Measurements from ENCODE around the gene GJB2.
A peak's percentile ranks its signal among the peaks of the same experiment; 100 is the strongest.

Gene GJB2

DNA sequence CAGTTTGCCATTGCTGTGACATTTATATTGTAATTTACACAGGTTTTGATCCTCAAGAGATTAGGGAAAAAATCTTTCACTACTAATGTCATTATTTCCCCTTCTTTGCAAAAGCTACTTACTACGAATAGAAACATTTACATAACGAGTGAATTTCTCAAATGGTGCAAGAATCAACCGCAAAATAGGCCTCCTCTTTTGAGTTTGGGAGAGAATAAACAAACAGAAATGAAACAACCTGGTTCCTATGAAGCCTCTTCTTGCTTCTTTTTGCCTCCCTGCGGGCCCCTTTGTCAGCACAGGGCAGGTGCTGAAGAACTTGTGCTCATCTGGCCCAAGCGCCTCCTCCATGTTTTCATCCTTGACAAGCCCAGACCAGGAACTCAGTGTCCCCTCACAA lies 21.8 kb downstream of the GJB2 start:
- no peaks in the 10 kb centered on the region for H3K9me3 ChIP-seq (ENCODE audit: control insufficient read depth, low read length)

DNA sequence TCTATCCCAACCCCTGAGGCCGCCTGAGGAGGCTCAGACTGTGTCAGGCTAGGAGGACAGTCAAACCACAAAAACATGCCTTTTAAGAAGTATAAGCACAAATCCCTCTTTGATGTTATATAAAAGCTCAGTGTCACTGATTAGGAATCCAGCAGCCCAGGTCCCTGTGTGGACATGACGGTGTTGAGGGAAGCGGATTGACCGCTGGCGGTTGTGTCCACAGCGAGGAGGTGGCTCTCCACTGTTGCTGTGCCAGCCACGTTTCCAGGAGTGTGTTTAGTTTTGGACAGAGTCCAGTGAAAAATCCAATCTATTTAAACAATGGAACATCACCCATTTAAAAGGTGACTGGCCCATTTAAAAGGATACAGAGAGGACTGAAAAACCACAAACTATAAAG lies 24.3 kb downstream of the GJB2 start:
- Histone ChIP-seq H3K27ac (ENCODE audit: insufficient read depth, low read length, poor library complexity, severe bottlenecking) (no peak overlapping the region), H3K9me3 (ENCODE audit: control insufficient read depth, low read length) (no peaks in the 10 kb centered on the region), H3K36me3 (ENCODE audit: control insufficient read depth, insufficient read depth, low read length) (no peaks in the 10 kb centered on the region), H3K4me1 (ENCODE audit: control insufficient read depth, insufficient read depth, low read length, poor library complexity, severe bottlenecking) (no peaks in the 10 kb centered on the region), H3K4me3 (ENCODE audit: insufficient read depth, low read depth, low read length, poor library complexity, severe bottlenecking) (no peak overlapping the region), H3K27me3 (replicated peaks; ENCODE audit: control insufficient read depth, insufficient read depth, low read length, poor library complexity, severe bottlenecking) (no peaks in the 10 kb centered on the region)
- no peak for DNase-seq

More for the DNA sequence above, 21.8 kb downstream of the GJB2 start:
- DNase-seq = no peak
- Histone ChIP-seq H3K4me1 (ENCODE audit: control insufficient read depth, insufficient read depth, low read length, poor library complexity, severe bottlenecking) (no peaks in the 10 kb centered on the region), H3K27ac (ENCODE audit: insufficient read depth, low read length, poor library complexity, severe bottlenecking) (no peak overlapping the region), H3K27me3 (replicated peaks; ENCODE audit: control insufficient read depth, insufficient read depth, low read length, poor library complexity, severe bottlenecking) (no peaks in the 10 kb centered on the region), H3K36me3 (ENCODE audit: control insufficient read depth, insufficient read depth, low read length) (no peaks in the 10 kb centered on the region), H3K4me3 (ENCODE audit: insufficient read depth, low read depth, low read length, poor library complexity, severe bottlenecking) (no peak overlapping the region)

DNA sequence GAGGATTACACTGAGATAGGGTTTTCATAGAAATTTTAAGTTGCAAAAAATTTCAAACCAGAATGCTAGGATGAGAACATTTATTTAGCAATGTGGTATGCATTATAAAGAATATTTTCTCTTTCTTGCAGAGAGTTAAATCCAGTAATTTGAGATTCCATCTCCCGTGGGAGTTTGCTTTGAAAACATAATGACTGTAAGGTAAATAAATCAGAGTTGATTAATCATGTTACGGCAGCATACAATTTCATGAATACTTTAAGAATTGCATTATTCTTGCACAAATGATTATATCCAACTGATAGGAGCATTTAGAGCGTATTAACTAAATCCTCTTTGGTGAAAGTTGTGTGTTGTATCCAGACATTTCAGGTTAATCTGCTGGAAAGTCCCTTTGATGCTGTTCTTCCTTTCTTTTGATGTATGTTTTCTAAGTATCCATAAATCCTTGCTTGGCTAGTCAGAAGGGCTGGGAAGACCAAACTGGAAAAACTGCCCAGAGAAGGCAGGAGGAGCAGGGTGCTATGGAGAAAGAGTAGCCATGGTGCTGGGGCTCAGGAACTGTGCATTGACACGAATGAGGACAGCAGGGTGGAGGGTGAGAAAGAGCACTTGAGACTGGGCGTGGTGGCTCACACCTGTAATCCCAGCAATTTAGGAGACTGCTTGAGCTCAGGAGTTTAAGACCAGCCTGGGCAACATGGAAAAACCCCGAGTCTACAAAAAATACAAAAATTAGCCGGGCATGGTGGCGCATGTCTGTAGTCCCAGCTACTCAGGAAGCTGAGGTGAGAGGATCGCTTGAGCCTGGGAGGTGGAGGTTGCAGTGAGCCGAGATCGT lies 27.1 kb downstream of the GJB2 start:
- no peak for DNase-seq
- Histone ChIP-seq H3K36me3 (ENCODE audit: control insufficient read depth, insufficient read depth, low read length) (no peaks in the 10 kb centered on the region), H3K4me1 (ENCODE audit: control insufficient read depth, insufficient read depth, low read length, poor library complexity, severe bottlenecking) (no peaks in the 10 kb centered on the region), H3K4me3 (ENCODE audit: insufficient read depth, low read depth, low read length, poor library complexity, severe bottlenecking) (no peak overlapping the region), H3K27me3 (replicated peaks; ENCODE audit: control insufficient read depth, insufficient read depth, low read length, poor library complexity, severe bottlenecking) (peaks cover 7% of the 10 kb centered on the region), H3K27ac (ENCODE audit: insufficient read depth, low read length, poor library complexity, severe bottlenecking) (no peak overlapping the region), H3K9me3 (ENCODE audit: control insufficient read depth, low read length) (no peaks in the 10 kb centered on the region)

DNA sequence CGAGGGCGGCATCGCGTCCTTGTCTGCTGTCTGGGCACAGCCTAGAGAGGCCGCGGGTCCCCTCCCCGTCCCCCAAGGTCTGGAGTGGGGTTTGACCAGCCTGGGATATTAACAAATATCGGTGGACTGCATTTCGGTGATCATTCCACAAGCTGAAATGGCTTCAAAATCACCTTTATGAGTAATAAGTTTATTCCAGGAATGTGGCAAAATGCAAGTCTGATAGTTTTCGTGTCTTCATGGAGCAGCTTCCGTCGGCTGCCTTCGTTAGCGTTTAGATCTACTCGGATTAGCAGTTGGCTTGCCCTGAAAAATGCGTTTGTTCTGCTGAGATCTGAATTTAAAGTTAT lies 30.8 kb downstream of the GJB2 start:
- H3K36me3 ChIP-seq (ENCODE audit: control insufficient read depth, insufficient read depth, low read length) = no peaks in the 10 kb centered on the region
- H3K27ac ChIP-seq (ENCODE audit: insufficient read depth, low read length, poor library complexity, severe bottlenecking) = no peak overlapping the region
- DNase-seq = no peak
- H3K4me1 ChIP-seq (ENCODE audit: control insufficient read depth, insufficient read depth, low read length, poor library complexity, severe bottlenecking) = peaks cover 6% of the 10 kb centered on the region
- peaks cover 14% of the 10 kb centered on the region for H3K27me3 ChIP-seq (replicated peaks; ENCODE audit: control insufficient read depth, insufficient read depth, low read length, poor library complexity, severe bottlenecking)
- H3K4me3 ChIP-seq (ENCODE audit: insufficient read depth, low read depth, low read length, poor library complexity, severe bottlenecking) = peak overlapping the region; percentile 56
- no peaks in the 10 kb centered on the region for H3K9me3 ChIP-seq (ENCODE audit: control insufficient read depth, low read length)

DNA sequence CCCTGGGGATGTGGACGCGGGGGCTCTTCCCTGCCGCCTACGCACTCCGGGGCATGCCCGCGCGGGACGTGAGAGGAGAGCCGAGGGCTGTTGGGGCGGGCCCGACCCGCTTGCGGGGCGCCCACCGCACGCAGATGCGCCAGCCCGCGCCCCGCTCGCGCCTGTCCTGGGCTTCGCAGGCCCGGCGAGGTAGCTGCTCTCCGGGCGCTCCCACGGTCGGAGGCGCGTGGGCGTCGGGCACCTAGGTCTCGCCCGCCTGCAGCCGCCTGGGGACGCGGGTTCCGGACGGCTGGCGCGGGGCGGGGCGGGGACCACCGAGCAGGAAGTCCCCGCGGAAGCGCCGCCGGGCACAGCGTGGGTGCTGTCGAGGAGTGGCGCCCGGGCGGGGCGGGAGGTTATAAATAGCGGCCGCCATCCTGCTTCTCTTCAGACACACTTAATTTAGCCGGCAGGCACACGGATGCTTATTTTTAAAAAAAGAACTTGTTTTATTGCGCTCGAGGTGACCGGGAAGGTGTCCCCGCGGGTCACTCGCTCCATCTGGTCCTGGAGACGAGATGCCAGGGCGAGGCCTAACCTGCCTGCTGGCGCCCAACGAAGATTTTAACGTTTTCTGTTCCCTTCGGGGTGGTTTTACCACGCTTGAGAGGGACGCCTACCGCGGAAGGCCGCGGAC lies 31.3 kb downstream of the GJB2 start:
- peak overlapping the region; percentile 56 for H3K4me3 ChIP-seq (ENCODE audit: insufficient read depth, low read depth, low read length, poor library complexity, severe bottlenecking)
- peak in 2 of 3 donors; percentile 11 to 22 for DNase-seq
- peaks cover 6% of the 10 kb centered on the region for H3K4me1 ChIP-seq (ENCODE audit: control insufficient read depth, insufficient read depth, low read length, poor library complexity, severe bottlenecking)
- H3K9me3 ChIP-seq (ENCODE audit: control insufficient read depth, low read length) = no peaks in the 10 kb centered on the region
- H3K27me3 ChIP-seq (replicated peaks; ENCODE audit: control insufficient read depth, insufficient read depth, low read length, poor library complexity, severe bottlenecking) = peaks cover 14% of the 10 kb centered on the region
- H3K36me3 ChIP-seq (ENCODE audit: control insufficient read depth, insufficient read depth, low read length) = no peaks in the 10 kb centered on the region
- no peak overlapping the region for H3K27ac ChIP-seq (ENCODE audit: insufficient read depth, low read length, poor library complexity, severe bottlenecking)

DNA sequence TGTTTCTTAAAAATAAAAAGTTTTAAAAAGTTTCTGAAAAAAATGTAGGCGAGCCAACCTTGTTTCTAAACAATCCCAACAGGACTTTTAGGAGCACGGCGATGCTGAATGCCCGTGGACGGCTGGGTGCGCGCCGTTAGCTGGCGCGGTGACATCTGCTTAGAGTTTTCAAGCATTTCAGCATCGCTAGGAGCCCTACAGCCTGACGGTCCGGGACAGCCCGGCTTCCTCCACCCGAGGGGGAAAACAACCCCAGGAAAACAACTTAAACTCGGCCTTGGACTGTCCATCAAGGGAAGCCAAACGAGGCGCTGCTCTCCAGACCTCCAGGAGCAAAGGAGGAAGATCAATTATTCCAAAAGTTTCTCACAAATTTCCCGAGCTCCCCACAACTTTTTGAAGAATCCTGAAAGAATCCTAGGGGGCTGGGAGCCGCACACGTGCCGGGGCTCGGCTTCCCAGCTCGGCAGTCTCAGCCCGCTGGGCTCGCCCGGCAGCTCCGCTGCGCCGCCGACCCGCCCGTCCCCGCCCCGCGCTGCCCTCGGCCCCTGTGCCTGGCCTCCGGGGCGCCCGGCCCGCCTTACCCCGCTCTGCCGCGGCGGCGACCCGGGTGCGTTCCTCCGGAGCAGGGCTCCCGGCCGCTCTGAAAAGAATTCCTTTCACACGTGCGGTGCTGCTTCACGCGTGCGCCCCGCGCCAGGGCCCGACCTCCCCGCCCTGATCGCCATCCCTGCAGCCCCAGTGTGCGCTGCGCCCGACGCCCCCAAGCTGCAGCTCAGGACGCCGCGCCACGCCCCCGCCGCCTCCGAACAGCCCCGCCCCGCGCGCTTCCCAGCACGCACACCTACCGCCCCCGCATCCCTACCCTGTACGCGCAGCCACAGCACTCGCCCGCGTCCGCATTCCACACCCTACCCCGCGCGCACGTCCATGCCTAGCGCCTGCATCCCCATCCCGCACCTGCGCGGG lies 32.1 kb downstream of the GJB2 start, which contains the start of gene GJA3:
GJA3 (minus strand) TSS at position 747 of the 969 bp plus-strand sequence. CDS start 17,764 bp downstream, outside the sequence.
- Histone ChIP-seq H3K4me3 (ENCODE audit: insufficient read depth, low read depth, low read length, poor library complexity, severe bottlenecking) (peak within 1 kb of the TSS; percentile 56), H3K4me1 (ENCODE audit: control insufficient read depth, insufficient read depth, low read length, poor library complexity, severe bottlenecking) (peaks cover 6% of the 10 kb centered on the region), H3K9me3 (ENCODE audit: control insufficient read depth, low read length) (no peaks in the 10 kb centered on the region), H3K27ac (ENCODE audit: insufficient read depth, low read length, poor library complexity, severe bottlenecking) (no peak within 1 kb of the TSS), H3K36me3 (ENCODE audit: control insufficient read depth, insufficient read depth, low read length) (no peaks in the 10 kb centered on the region), H3K27me3 (replicated peaks; ENCODE audit: control insufficient read depth, insufficient read depth, low read length, poor library complexity, severe bottlenecking) (peaks cover 14% of the 10 kb centered on the region)
- DNase-seq = peak; percentile 6 to 22 (median 20)

DNA sequence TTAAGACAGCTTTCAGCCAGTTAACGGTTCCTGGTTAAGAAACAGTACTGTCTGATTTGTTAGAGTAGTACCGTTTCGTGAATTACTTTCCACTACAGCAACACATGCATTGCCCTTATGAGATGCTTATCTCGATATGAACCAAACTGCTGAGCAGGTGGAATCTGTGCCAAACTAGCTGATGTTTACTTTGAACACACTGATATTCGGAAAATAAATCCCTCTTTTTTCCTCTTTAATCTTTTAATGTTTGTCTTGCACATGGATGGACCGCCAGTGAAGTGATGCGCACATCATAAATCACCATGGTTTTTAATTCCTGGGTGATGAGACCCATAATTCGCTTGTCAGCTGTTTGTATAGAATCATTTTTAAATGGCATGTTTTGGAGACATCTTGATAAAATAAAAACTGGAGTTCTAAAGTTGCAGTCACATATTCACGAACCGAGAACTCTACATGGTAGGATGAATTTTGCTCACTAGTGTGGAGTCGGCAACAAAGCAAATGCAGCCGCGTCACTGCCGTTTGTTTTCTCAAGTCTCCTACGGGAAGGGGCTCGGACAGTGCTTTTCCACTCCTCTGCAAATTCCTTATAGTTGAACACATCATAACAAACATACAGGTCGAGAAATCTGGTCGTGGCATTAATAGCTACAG lies 33.0 kb downstream of the GJB2 start:
- Histone ChIP-seq H3K27ac (ENCODE audit: insufficient read depth, low read length, poor library complexity, severe bottlenecking) (no peak overlapping the region), H3K4me3 (ENCODE audit: insufficient read depth, low read depth, low read length, poor library complexity, severe bottlenecking) (peak overlapping the region; percentile 26), H3K4me1 (ENCODE audit: control insufficient read depth, insufficient read depth, low read length, poor library complexity, severe bottlenecking) (peaks cover 6% of the 10 kb centered on the region), H3K27me3 (replicated peaks; ENCODE audit: control insufficient read depth, insufficient read depth, low read length, poor library complexity, severe bottlenecking) (peaks cover 14% of the 10 kb centered on the region), H3K9me3 (ENCODE audit: control insufficient read depth, low read length) (no peaks in the 10 kb centered on the region), H3K36me3 (ENCODE audit: control insufficient read depth, insufficient read depth, low read length) (no peaks in the 10 kb centered on the region)
- no peak for DNase-seq

DNA sequence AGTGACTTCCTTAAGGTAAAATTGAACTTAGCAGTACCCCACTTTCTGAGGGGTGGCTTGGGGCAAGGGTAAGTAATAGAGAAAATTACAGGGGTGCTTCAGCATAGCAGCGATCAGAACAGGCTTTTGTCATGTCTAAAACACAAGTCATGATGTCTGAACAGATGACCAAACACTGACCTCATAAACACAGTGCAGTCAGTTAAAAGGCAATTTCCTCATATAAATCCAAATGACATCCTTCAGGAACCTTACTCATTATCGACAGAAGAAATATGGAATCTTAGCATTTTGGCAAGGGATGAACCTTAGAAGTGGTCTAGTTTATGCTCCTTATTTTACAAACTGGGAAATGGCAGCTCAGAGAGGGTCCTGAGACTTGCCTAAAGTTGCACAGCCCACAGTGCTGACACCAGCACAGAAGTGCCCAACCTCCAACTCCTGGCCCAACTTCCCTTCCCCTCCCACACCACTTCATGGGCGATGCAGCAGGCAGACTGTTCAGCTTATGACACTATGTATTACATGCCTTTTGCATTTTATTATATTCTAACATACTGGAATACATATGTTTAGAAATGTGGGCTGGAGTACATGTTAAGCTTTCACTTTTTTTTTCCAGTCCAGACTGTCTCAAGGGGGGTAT lies 35.5 kb downstream of the GJB2 start:
- H3K27ac ChIP-seq (ENCODE audit: insufficient read depth, low read length, poor library complexity, severe bottlenecking) = no peak overlapping the region
- H3K36me3 ChIP-seq (ENCODE audit: control insufficient read depth, insufficient read depth, low read length) = no peaks in the 10 kb centered on the region
- no peak overlapping the region for H3K4me3 ChIP-seq (ENCODE audit: insufficient read depth, low read depth, low read length, poor library complexity, severe bottlenecking)
- H3K4me1 ChIP-seq (ENCODE audit: control insufficient read depth, insufficient read depth, low read length, poor library complexity, severe bottlenecking) = peaks cover 6% of the 10 kb centered on the region
- no peaks in the 10 kb centered on the region for H3K9me3 ChIP-seq (ENCODE audit: control insufficient read depth, low read length)
- H3K27me3 ChIP-seq (replicated peaks; ENCODE audit: control insufficient read depth, insufficient read depth, low read length, poor library complexity, severe bottlenecking) = peaks cover 16% of the 10 kb centered on the region
- DNase-seq = no peak

DNA sequence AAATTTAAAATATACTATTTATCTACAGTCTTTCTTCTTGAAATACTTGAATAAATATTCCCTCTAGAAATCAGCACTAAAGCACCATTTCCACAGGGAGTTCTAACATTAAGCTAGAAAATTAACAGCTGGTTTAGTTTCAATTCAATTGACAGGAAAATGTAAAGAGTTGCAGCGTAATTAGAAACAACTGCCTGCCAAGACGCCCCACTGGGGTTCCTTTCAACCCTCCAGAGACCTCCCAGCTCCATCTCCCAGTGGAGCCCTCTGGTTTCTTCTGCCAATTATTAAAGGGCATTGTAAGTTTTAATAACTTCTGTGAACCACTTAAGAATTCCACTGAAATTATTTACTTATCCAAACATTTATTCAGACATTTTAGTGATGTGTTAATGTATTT lies 36.0 kb downstream of the GJB2 start:
- Histone ChIP-seq H3K9me3 (ENCODE audit: control insufficient read depth, low read length) (no peaks in the 10 kb centered on the region), H3K27me3 (replicated peaks; ENCODE audit: control insufficient read depth, insufficient read depth, low read length, poor library complexity, severe bottlenecking) (peaks cover 12% of the 10 kb centered on the region), H3K36me3 (ENCODE audit: control insufficient read depth, insufficient read depth, low read length) (no peaks in the 10 kb centered on the region), H3K4me1 (ENCODE audit: control insufficient read depth, insufficient read depth, low read length, poor library complexity, severe bottlenecking) (peaks cover 6% of the 10 kb centered on the region), H3K27ac (ENCODE audit: insufficient read depth, low read length, poor library complexity, severe bottlenecking) (no peak overlapping the region), H3K4me3 (ENCODE audit: insufficient read depth, low read depth, low read length, poor library complexity, severe bottlenecking) (no peak overlapping the region)
- DNase-seq = no peak

Measured in effector memory CD4-positive, alpha-beta T cell (primary cell).